SK-N-MC (cell line): ENCODE results near the gene CACNA1H.

Experiments
- EZH2 ChIP-seq: fragments of 200-600 bp; sonication (generic); IDR thresholded peaks from one replicate; pipeline ENCODE4 v1.6.1; 2017; ENCODE audit warnings: antibody characterized with exemption
- POLR2AphosphoS5 ChIP-seq: IDR thresholded peaks from 2 replicates; pipeline ENCODE4 v1.6.1; 2012; ENCODE audit warnings: mild to moderate bottlenecking, low read depth, low read length, borderline replicate concordance

- TF ChIP-seq POLR2AphosphoS5, result no peak
- TF ChIP-seq EZH2, result no peak
These were observed 714 bp downstream of the CACNA1H start for GRCh38 chr16:1153480-1154160.
